Measurements from ENCODE around the gene SLC7A4. TPM values are rescaled to one million over a fixed set of nuclear protein-coding genes. Genes with fewer than 3 reads are reported as not detected.
"Not testable (repeated sequence)": the region's sequence is repeated elsewhere in the genome, so short reads cannot be mapped to it uniquely, and the experiment has no call there.

The SLC7A4 gene
- total RNA-seq, 1 experiment from 2014 or later = 0.40 TPM

DNA sequence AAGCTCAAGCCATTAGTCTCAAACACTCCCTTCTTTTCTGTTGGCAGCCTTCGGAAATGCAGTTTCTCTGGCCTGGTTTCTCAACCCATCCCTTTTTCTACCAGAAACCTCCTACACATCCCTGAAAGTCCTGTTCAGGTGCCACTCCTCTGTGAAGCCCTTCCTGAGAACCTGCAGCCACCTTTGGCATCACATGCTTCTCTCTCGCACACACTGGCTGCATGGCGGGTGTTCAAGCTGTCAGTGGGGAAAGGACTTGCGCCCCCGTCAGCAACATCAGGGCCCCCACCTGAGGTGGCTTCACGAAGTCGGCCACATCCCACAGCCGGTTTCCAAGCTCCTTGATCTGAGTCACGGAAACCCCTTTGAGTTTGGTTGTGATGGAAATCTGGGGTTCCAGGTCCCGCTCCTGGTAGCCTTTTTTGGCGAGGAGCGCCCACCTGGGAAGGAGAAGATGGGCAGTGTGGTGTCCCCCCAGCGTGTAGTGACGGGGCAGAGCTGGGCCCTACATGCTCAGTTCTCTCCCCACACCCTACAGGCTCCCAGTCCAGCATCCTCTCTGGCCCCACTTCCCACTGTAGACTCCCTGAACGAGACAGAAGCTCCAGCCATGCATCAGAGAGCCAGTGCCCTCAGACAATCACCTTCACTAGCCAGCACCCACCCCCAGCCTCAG lies 11.6 kb upstream of the SLC7A4 start:
- DNase-seq (ENCODE audit: low read depth) = no peak

DNA sequence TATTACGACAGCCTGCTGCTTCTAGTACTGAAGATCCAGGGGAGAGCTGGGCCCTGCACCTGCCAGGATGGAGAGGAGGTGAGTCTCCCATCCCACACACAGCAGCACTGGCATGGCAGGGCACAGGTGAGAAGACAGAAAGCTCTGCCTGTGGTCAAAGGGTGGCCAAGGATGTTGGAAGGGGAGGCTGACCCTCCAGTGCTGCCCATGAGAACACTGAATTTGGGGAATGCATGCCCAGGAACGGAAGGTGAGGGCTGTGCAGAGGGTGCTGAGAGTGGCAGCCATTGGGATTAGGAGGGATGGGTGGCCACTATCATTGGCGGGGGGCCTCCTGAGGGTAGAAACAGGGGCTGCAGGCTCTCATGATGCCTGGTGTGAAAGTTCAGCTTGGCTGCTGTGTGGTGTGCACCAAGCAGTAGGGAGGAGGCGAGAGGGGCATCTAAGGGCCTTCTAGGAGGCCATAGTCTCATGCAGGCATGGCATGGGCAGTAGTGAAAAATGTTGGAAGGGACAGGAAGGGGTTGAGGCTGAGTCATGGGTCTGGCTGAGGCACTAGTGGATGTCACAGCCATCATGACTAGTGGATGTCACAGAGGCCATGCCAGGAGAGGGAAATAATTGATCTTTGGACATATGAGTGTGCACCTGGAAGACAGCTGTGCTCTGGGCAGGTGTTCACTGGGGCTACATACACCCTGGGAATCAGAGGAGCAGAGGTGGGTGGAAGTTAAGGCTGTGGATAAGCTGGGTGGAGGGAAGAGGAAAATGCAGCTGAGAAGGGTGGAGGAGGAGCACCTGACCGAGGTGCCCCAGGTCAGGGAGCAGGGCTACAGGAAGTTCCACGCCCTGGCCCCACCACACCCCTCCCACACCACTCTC lies 10.9 kb upstream of the SLC7A4 start:
- peak; percentile 40 for DNase-seq (ENCODE audit: low read depth)

DNA sequence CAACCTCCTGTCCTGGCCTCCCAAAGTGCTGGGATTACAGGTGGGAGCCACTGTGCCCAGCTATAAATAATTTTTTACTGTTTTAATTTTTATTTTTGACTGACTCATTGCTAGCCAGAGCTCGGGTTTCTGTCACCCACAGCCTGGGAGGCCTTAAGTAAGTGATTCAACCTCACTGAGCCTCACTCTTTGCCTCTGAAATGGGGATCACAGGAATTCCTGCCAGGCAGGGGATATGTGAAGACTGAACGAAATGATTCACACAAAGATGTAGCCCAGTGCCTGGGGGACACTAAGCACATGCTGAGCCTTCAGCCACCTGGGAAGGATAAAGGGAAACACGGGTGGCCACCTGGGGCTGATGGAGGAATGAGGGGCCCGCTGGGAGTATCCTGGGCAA lies 9.6 kb upstream of the SLC7A4 start:
- DNase-seq (ENCODE audit: low read depth) = peak; percentile 88

DNA sequence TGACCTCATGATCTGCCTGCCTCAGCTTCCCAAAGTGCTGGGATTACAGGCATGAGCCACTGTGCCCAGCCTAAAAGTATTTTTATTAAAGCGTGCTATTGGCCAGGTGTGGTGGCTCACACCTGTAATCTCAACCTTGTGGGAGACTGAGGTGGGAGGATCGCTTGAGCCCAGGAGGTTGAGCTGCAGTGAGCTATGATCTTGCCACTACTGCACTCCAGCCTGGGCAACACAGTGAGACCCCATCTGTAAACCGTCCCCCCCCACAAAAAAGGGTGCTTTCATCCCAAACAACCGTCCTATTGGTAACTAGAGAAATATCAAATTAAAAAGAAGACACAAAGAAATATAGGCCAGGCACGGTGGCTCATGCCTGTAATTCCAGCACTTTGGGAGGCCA lies 6.8 kb upstream of the SLC7A4 start:
- not testable (repeated sequence) for DNase-seq (ENCODE audit: low read depth)

DNA sequence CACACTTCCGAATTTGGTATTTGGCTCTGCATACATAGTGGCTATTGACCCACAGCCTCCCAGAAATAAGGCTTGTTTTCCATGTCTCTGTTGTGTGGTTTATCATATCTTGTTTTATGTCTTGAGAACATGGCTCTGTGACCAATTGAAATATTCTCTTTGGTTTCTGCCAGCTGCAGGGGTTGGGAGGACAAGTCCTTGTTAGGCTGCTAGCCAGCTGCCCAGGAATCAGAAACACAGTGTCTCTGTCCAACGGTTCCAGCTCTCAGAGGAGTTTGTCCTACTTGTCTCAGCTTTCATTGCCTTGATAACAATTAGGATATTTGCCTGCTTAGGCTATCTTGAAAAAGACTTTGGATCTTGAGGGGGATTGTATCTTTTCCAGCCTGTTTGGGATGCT lies 6.0 kb upstream of the SLC7A4 start:
- DNase-seq (ENCODE audit: low read depth) = peak; percentile 70

DNA sequence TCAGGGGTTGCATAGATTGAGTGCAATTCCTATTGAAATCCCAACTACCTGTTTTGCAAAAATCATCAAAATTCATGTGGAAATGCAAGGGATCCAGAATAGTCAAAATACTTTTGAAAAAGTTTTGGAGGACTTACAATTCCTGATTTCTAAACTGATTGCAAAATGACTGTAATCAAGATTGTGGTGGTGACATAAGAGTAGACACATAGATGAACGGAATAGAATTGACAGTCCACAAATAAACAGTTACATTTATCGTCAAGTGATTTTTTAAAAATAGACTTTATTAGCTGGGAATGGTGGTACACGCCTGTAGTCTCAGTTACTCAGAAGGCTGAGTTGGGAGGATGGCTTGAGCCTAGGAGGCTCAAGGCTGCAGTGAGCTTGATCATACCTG lies 2.6 kb upstream of the SLC7A4 start:
- DNase-seq (ENCODE audit: low read depth) = no peak

DNA sequence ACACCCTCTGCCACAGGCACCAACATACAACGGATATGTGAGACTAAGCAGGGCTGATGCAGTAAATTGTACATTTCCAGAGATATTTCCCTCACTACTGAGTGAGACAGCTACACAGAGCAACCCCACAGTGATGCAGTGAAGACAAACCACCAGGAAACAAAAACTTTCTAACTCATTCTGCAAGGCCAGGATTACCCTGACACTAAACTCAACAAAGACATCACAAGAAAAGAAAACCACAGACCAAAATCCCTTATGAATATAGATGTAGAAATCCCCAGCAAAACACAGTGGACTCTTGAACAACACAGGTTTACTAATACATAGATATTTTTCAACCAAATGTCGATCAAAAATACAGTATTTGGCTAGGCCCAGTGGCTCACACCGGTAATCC lies 1.5 kb upstream of the SLC7A4 start:
- no peak for DNase-seq (ENCODE audit: low read depth)

DNA sequence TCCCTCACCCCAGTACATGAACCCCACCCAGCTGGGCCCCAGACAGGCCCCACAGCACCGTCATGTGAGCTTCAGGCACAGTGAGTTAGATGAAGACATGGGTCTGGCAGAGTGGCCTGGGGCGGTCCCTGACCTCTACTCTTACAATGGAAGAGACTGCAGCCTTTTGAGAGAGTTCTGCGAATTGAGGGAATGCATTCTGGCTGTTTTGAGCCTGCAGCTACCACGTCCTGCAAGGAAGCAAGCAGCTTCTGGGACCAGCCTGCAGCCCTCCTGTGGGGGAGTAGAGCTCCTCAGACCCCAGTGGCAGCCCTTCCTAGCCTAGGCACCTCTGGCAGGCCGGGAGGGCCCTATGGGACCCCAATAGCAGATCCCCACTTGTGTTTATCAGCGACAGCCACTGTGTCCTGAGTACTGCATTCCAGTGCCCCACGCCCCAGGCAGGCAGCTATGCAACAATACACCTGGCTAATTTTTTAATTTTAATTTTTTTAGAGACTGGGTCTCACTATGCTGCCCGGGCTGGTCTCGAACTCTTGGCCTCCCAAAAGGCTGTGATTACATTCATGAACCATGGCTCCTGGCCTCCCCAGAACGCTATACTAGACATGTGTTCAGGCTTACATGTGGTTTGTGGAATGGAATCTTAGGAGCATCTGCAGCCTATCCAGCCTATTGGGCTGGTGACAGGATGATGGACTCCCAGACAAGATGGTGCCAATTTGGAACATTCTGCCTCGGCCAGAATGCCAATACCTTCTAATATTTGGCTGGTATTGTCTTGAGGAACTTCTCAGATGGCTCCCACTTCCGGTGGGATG lies 717 bp upstream of the SLC7A4 start:
- DNase-seq (ENCODE audit: low read depth) = no peak

DNA sequence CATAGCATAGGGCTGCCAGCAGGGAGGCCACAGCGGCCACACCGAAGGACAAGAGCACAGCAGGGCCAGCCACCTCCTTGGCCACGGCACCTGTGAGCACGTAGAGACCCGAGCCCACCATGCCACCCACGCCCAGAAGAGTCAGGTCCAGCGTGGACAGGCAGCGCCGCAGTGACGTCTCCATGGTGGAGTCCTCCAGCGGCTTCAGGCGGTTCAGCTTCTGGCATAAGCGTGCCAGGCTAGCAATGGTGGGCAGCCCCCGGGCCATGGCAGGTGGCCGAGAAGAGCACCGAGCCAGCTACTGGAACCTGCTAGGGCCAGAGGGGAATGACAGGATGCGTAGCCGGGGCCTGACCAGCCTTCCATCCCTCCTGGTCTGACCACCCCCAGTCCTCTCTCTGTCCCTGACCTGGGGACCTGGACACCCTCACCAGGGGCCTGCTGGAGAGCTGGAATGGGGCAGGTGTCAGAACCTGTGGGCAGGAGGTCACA lies 770 bp downstream of the SLC7A4 start:
- no peak for DNase-seq (ENCODE audit: low read depth)

DNA sequence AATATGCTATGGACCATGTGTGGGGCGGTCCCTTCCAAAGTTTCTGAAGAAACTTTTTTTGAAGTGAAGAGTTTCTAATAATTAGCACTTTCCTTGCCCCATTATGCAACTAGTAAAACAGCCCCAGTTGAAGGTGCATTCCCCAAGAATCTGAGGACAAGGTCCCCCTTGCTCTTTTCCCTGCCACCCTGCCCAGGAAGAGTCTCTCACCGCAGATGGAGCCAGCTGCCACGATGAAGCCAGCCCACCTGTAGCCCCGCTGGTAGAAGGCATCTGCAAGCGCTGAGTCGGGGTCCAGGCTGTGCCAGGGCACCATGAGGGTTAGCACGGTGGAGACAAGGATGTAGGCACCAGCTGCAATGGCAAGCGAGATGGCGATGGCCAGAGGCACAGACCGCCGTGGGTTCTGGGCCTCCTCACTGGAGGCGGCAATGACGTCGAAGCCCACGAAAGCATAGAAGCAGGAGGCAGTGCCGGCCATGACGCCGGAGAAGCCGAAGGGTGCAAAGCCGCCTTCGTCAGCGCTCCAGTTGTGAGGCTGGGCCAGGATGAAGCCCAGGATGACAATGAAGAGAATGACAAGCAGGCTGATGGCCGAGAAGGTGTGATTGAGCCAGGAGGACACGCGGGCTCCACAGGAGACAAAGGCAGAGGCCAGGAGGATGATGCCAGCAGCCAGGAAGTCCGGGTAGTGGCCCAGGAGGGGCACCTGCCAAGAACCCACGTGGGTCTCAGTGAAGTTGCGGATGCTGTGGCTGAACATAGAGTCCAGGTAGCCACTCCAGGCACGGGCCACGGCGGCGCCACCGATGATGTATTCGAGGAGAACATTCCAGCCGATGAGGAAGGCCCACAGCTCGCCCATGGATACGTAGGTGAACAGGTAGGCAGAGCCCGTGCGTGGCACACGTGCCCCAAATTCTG lies 1.5 kb downstream of the SLC7A4 start:
- no peak for DNase-seq (ENCODE audit: low read depth)

DNA sequence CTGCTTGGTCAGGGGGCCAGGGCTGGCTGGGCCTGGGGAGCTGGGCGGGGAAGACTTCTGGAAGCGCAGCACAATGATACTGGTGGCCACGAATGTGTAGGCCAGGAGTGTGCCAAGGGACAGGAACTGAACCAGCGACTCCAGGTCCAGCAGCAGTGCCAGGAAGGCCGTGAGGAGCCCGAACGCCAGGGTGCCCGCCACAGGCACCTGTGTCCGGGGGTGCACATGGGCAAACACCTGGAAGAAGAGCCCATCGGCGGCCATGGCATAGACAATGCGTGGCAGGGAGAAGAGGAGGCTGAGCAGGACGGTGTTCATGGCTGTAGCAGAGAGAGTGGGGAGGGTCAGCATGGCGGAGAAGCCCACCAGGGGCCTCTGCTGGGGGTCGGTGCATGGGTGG lies 2.3 kb downstream of the SLC7A4 start:
- no peak for DNase-seq (ENCODE audit: low read depth)

DNA sequence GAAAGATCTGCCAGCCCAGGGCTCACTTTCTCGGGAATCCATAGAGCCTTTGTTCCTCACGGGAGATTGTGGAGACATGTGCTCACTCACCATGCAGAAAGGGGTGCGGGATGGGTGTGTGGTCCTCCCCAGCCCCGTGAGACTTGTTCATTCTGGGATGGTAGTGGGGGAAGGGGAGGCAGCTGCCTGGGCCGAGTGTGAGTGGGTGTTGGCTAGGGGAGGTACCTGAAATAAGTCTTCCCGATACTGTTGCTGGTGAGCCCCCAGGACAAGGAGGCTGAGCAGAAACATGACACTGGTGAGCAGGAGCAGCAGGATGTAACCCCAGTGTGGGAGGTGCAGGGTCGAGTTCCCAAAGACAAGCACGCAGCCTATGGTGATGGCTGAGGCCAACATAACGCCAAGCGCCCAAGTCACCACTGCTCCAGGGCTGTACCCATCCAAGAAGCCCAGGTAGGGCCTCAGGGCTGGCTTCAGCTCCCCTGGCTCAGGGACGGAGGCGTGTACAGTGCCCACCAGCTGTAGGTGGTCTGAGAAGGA lies 2.8 kb downstream of the SLC7A4 start:
- DNase-seq (ENCODE audit: low read depth) = no peak

DNA sequence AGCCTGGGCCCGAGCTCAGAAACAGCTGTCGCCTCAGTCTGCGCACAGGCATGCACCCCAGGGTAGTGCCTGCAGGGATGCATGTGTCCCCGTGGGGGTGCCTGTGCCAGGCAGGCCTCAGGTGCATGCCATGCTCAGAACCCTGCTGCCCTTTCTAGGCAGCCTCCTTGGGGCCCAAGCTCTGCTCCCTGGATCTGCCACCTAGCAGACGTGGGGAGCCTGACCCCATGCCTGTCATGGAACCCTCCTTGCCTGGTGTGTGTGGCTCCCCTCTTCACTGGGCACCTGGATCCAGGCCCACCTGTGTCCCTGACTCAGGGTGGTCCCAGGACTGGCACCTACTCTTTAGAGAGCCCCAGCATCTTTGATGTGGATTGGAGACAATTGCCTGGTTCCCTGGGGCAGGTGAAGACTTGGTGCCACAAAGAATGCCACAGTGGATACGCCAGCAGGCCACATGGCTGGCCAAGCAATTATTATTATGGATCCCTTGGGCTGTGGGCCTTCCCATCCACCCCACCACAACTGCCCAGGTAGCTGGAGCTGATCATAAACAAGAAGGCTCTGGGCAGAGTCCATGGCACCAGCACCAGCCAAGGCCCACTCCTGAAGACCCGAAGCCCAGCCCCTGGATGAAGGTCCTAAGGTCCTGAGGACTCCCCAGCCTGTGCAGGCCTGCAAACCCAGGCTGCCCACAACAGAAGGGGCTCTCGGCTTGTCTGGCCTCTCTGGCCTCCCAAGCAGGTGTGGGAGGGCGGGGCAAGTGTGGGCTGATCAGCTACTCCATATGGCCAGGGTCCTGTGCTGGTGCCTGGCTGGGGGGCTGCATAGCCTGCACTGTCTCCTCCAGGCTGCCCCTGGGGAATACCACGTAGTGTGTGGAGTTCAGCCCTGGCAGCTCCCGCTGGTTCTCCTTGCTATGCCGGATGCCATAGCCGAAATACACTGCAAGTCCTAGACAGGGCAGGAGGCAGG lies 3.8 kb downstream of the SLC7A4 start:
- no peak for DNase-seq (ENCODE audit: low read depth)

DNA sequence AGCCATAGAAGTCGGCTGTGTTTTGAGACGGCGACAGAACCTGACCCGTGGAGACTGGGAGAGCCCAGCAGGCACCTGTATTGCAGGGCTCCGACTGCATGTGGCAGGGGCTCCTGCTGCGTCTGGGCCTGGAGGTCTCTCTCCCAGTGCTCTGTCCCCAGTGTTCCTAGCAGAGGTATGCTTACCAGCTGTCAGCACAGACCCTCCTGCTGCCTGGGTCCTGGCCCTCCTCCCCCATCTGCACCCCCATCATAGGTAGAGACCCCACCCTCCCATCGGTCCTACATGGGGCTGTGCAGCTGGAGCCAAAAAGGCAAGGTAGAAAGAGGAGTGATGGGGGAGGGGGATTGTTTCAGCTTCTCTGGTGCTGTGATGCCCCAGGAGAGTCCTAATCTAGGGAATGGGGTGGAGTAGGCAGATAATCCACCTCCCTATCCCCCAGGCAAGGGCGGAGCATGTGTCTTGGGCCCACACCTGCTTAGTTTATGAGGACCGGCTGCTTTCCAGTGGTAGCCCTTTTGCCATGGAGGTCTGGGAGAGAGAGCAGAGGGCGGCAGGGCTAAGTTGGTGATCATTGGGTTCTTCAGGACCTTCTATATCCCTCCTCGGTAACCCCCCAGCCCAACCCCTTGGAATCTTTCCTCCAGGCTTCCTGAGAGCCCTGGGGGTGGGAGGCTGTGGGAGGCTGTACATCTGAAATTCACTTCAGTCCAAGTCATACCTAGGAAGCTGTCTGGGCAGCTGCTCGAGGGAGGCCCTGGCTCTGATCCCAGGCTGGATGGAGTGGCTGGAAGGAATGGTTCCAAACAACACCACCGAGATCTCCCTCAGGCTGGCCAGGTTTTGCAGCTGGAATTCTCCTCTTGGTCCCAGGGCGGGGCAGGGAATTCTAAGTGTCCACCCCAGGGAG lies 5.3 kb downstream of the SLC7A4 start:
- peak; percentile 52 for DNase-seq (ENCODE audit: low read depth)

DNA sequence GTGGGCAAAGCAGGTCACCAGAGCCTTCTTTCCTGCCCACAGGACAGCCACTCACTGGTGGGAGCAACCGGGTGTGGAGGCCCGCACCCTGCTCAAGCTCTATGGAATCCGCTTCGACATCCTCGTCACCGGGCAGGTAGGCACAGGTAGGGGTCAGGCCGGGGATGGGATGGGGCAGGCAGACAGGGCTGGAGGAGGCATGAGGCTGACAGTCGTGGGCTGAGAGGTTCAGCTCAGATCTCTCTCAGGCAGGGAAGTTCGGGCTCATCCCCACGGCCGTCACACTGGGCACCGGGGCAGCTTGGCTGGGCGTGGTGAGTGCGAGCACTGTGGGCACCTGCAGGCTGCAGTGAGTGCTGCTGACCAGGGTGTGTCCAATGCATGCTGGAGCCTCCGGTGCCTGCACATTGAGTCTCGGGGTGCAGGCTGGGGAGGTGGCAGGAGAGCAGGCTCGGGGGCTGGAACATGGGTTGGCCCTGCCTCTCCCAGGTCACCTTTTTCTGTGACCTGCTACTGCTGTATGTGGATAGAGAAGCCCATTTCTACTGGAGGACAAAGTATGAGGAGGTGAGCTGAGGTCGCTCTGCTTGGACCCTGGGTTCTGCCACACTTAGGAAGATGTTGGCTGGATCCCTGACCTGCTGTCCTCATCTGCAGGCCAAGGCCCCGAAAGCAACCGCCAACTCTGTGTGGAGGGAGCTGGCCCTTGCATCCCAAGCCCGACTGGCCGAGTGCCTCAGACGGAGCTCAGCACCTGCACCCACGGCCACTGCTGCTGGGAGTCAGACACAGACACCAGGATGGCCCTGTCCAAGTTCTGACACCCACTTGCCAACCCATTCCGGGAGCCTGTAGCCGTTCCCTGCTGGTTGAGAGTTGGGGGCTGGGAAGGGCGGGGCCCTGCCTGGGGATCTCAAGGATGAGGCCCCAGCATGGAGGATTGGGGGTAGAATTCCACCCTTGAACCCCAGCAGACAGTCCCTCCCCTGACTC lies 6.3 kb downstream of the SLC7A4 start:
- no peak for DNase-seq (ENCODE audit: low read depth)

DNA sequence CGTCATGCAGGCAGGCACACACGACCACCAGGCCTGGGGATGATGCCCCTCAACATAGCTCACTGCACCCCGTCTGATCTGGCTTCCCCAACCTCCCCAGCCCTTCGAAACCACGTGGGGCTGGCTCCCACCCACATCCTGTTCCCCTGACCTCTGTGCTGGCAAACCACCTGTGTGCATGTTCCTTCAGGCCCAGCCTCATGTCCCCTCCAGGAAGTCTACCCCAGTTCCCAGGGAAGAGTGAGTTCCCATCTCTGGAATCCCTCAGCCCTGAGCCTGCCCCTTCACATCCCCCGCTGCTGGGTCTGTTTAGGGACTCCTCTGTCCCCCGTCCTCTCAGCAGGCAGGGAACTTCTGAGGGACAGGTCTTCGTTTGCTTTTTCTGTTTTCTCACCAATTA lies 7.1 kb downstream of the SLC7A4 start:
- no peak for DNase-seq (ENCODE audit: low read depth)

DNA sequence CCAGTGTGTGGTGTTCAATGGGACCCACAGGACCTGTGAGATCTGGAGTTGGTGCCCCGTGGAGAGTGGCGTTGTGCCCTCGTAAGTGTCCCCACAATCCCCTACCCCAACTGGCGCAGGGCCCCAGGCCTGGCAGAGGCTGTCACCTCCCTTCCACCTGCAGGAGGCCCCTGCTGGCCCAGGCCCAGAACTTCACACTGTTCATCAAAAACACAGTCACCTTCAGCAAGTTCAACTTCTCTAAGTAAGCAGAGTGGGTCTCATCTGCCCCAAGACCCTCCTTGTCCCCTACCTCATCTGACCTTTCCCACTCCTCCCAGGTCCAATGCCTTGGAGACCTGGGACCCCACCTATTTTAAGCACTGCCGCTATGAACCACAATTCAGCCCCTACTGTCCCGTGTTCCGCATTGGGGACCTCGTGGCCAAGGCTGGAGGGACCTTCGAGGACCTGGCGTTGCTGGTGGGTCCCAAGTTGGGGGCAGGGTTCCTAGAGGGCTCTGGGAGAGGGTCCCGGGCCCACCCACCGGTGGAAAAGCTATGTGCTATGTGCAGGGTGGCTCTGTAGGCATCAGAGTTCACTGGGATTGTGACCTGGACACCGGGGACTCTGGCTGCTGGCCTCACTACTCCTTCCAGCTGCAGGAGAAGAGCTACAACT lies 9.3 kb downstream of the SLC7A4 start:
- no peak for DNase-seq (ENCODE audit: low read depth)
